Retinal pigment epithelial cell (primary cell): ENCODE results near the gene HLA-DQA1.

ENCODE experiments used
- DNase-seq: peaks from one replicate; pipeline ENCODE4 v3.0.0-alpha.2; 2010; ENCODE audit warnings: low read depth
- H3K4me3 ChIP-seq: 2 replicates; pipeline ENCODE4 v1.5.1; 2011; ENCODE audit warnings: mild to moderate bottlenecking, low read length, control low read depth, moderate library complexity
- TF ChIP-seq, protein P1 (sequence below): conservative IDR thresholded peaks from 2 replicates; pipeline ENCODE4 v1.5.1; 2011; ENCODE audit warnings: low read depth, low read length, control low read depth, inconsistent platforms

The HLA-DQA1 gene

DNA sequence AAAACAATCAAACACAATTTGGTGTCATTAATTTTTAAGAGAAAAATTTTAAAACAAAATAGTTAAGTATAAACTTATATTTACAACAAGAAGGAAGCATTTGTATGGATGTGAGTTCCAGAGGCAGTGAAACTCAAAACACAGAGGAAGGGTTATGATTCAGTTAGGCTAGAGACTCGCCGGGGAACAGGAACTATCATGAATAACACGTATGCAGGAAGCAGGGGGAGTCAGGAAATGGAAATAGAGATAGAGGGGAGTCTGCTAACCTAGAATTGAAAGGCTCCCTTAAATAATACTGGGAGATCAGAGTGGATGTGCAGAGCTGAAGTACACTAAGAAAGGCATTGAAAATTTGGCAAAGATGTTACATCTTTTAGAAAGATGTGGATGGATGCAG is 33.3 kb upstream of the HLA-DQA1 start:
- TF ChIP-seq, protein P1, sequence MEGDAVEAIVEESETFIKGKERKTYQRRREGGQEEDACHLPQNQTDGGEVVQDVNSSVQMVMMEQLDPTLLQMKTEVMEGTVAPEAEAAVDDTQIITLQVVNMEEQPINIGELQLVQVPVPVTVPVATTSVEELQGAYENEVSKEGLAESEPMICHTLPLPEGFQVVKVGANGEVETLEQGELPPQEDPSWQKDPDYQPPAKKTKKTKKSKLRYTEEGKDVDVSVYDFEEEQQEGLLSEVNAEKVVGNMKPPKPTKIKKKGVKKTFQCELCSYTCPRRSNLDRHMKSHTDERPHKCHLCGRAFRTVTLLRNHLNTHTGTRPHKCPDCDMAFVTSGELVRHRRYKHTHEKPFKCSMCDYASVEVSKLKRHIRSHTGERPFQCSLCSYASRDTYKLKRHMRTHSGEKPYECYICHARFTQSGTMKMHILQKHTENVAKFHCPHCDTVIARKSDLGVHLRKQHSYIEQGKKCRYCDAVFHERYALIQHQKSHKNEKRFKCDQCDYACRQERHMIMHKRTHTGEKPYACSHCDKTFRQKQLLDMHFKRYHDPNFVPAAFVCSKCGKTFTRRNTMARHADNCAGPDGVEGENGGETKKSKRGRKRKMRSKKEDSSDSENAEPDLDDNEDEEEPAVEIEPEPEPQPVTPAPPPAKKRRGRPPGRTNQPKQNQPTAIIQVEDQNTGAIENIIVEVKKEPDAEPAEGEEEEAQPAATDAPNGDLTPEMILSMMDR = no peak
- no peak overlapping the region for H3K4me3 ChIP-seq
- no peak for DNase-seq

DNA sequence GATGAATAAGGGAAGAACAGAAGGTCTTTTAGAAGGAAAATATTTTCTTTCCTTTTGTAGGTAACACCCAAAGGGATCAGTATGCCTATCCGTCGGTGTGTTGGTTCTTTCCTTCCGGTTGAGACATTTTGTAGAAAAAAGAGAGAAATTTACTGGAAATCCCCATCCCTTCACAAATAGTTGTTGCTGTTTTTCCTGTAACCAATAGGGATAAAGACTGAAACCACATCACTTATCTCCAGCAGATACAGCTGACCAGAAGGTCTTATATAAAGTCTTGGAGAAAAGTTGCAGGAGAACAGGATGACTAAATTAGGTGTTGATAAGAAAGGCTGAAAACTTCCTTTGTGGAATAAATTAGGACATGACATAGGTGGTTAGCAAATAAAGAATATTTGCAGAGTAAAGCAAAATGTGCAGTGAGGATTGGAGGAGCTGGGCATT is 32.8 kb upstream of the HLA-DQA1 start:
- no peak for DNase-seq
- no peak overlapping the region for H3K4me3 ChIP-seq
- TF ChIP-seq, protein P1 = no peak

DNA sequence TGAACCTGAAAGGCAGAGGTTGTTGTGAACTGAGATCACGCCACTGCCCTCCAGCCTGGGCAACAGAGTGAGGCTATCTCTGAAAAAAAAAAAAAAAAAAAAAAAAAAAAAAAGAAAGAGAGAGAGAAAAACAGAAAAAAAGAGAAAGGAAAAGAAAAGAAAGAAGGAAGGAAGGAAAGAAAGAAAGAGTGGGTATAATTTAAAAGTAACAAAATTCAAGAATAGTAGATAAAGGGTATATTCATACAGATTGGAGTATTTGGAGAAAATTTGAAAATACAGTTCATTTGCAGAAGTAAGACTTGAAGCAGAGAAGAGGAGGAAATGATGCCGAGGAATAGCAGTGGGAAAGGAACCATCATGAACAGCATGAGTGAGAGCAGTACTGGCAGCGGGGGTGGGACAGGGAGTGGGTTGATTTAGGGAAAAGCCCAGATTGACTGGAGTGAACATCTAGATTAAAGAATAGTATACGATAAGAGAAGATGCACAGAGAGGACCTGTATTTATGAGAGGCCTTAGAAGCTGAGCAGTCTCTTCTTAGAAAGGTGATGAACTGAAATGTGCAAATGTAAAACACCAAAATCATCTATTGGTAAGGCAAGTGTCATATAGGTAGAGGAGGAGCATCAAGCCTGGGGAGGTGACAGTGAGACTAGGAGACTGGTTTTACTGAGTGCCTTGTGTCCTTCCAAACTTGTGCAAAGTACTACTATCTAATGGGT is 29.8 kb upstream of the HLA-DQA1 start:
- TF ChIP-seq, protein P1 = no peak
- no peak for DNase-seq
- H3K4me3 ChIP-seq = no peak overlapping the region

DNA sequence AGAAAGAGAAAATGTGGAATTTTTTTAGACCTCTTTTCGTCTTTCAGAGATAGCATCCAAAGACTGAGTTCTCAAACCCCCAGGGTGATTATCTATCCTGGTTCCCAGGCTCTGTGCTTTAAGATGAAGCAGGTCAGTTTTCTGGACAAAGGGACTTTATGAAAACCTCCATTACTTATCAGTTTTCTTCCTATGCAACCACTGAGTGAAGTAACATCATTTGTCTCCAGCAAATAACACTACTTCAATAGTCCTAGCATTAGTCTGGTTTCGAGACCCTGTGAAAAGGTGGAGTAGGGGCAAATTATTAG is 29.3 kb upstream of the HLA-DQA1 start:
- H3K4me3 ChIP-seq = no peak overlapping the region
- TF ChIP-seq, protein P1 = no peak
- no peak for DNase-seq

DNA sequence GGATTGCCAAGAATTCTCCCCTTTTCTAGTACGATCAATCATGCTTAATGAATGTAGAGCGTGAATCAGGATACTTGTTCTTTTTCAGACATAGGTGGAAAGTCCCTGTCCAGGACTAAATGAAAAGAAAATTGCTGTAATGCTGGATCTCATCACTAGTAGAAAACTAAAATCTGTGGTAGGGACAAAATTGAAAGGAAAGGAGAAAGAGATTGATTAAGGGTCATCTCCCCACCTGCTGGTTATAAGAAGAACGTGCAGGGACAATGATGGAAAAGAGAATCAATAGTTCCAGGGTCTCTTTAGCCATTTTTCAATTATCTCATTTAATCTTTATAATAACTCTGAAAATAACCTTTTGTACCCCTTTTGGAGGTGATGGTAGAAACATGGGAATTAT is 28.8 kb upstream of the HLA-DQA1 start:
- no peak overlapping the region for H3K4me3 ChIP-seq
- no peak for DNase-seq
- TF ChIP-seq, protein P1 = no peak

DNA sequence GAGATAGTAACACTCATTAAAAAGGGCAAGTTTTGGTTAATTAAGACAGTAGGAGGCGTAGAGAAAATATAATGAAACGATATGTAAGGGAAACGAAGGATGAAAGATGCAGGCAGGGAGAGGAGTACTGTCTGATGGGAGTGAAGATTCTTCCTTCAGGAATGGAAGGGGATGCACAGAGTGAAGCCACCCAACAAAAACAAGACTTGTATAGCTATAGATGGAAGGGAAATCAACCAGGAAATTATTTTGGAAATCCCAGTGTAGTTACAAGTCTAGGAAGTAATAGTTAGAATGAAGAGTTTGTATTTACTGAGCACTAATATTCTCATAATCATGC is 27.8 kb upstream of the HLA-DQA1 start:
- TF ChIP-seq, protein P1 = no peak
- H3K4me3 ChIP-seq = no peak overlapping the region
- no peak for DNase-seq
